ENCODE measurements around the gene IPO8. TPM values are rescaled to one million over a fixed set of nuclear protein-coding genes. Genes with fewer than 3 reads are reported as not detected.

IPO8 gene
- total RNA-seq, 2 experiments from 2014 or later, result 17.2 to 17.5 TPM

GRCh38 chr12:30694412-30695198 is 1.1 kb downstream of the IPO8 start:
- no peak for TF ChIP-seq CTCF (IDR thresholded peaks at IDR 0.05)
- intact Hi-C loops (cut with DNase I, micrococcal nuclease), result loop anchor here (5.0 to 10.0 kb wide), 5 partner anchors 58 to 1983 kb away; partner anchors contain the start of genes CAPRIN2 (in 1 of the 2), DNM1L (in 1 of the 2), ETFBKMT (in 1 of the 2) and SINHCAF (in 1 of the 2)
- Mint-ChIP-seq H3K27ac (peak overlapping the region; percentile 90), H3K27me3 (no peaks in the 10 kb centered on the region), H3K4me1 (ENCODE audit: low read depth) (peaks cover 61% of the 10 kb centered on the region), H3K4me3 (peak overlapping the region; percentile 100), H3K9me3 (no peaks in the 10 kb centered on the region), H3K36me3 (ENCODE audit: low read depth) (peaks cover 12% of the 10 kb centered on the region)
- H3K27ac ChIP-seq (ENCODE audit: low read depth in 1 of 2, low read length in 2 of 2), result no peak overlapping the region
- ChIA-PET CTCF (interaction anchor here (0.9 to 2.0 kb wide), 2 partner anchors 59 to 61 kb away, joined by 3 to 7 read pairs; no protein-coding TSS in a partner anchor), POLR2A (interaction anchor here (0.5 to 3.9 kb wide), 8 partner anchors 9 to 1314 kb away, joined by 3 to 47 read pairs (median 3); partner anchors contain the start of genes CAPRIN2 and ERGIC2)
- H3K4me1 ChIP-seq (ENCODE audit: insufficient read depth, low read length), result peaks cover 30% of the 10 kb centered on the region
- no peaks in the 10 kb centered on the region for H3K27me3 ChIP-seq (ENCODE audit: control insufficient read depth in 1 of 2, insufficient read depth in 2 of 2, low read length in 2 of 2)
- peaks cover 3% of the 10 kb centered on the region for H3K36me3 ChIP-seq (ENCODE audit: insufficient read depth, low read length)
- peak; percentile 4 for ATAC-seq (ENCODE audit: poor library complexity)
- H3K9me3 ChIP-seq (ENCODE audit: control insufficient read depth in 1 of 2, insufficient read depth in 1 of 2, low read length in 2 of 2), result no peaks in the 10 kb centered on the region
- peak in 3 of 14 experiments; percentile 16 to 35 (median 17) for DNase-seq
- peak overlapping the region; percentile 90 for H3K4me3 ChIP-seq (ENCODE audit: low read length)

- ATAC-seq (ENCODE audit: poor library complexity) (no peak), DNase-seq (no peak)
- Mint-ChIP-seq H3K36me3 (ENCODE audit: low read depth) (peaks cover 27% of the 10 kb centered on the region), H3K4me1 (ENCODE audit: low read depth) (peaks cover 68% of the 10 kb centered on the region), H3K27ac (peak overlapping the region; percentile 6), H3K4me3 (peak overlapping the region; percentile 1), H3K9me3 (no peaks in the 10 kb centered on the region), H3K27me3 (no peaks in the 10 kb centered on the region)
- intact Hi-C loops (cut with DNase I, micrococcal nuclease), result loop anchor here in 1 of 2 experiments (10.0 kb wide), 1 partner anchor 1588 kb away; no protein-coding TSS in a partner anchor
- no peak for TF ChIP-seq CTCF (IDR thresholded peaks at IDR 0.05)
- ChIA-PET CTCF (interaction anchor here (1.6 kb wide), 1 partner anchor 63 kb away, joined by 4 read pairs; the partner anchor contains the start of gene CAPRIN2), POLR2A (no interaction called here)
- H3K36me3 ChIP-seq (ENCODE audit: insufficient read depth, low read length), result peaks cover 5% of the 10 kb centered on the region
- H3K4me3 ChIP-seq (ENCODE audit: low read length), result no peak overlapping the region
- H3K4me1 ChIP-seq (ENCODE audit: insufficient read depth, low read length), result peaks cover 30% of the 10 kb centered on the region
- H3K27ac ChIP-seq (ENCODE audit: low read depth in 1 of 2, low read length in 2 of 2), result no peak overlapping the region
- no peaks in the 10 kb centered on the region for H3K9me3 ChIP-seq (ENCODE audit: control insufficient read depth in 1 of 2, insufficient read depth in 1 of 2, low read length in 2 of 2)
- H3K27me3 ChIP-seq (ENCODE audit: control insufficient read depth in 1 of 2, insufficient read depth in 2 of 2, low read length in 2 of 2), result no peaks in the 10 kb centered on the region
Observed at GRCh38 chr12:30692470-30692869, 3.2 kb downstream of the IPO8 start.

GRCh38 chr12:30691122-30691879 is 4.4 kb downstream of the IPO8 start:
- H3K27me3 Mint-ChIP-seq, result no peaks in the 10 kb centered on the region
- no peak for DNase-seq
- no peak for TF ChIP-seq CTCF (IDR thresholded peaks at IDR 0.05)
- H3K4me3 Mint-ChIP-seq, result no peak overlapping the region
- CTCF ChIA-PET, result interaction anchor here (1.1 kb wide), 1 partner anchor 13 kb away, joined by 3 read pairs; no protein-coding TSS in a partner anchor
- Histone ChIP-seq H3K27ac (ENCODE audit: low read depth in 1 of 2, low read length in 2 of 2) (no peak overlapping the region), H3K9me3 (ENCODE audit: control insufficient read depth in 1 of 2, insufficient read depth in 1 of 2, low read length in 2 of 2) (no peaks in the 10 kb centered on the region), H3K4me3 (ENCODE audit: low read length) (no peak overlapping the region), H3K36me3 (ENCODE audit: insufficient read depth, low read length) (peaks cover 7% of the 10 kb centered on the region), H3K4me1 (ENCODE audit: insufficient read depth, low read length) (peaks cover 26% of the 10 kb centered on the region), H3K27me3 (ENCODE audit: control insufficient read depth in 1 of 2, insufficient read depth in 2 of 2, low read length in 2 of 2) (no peaks in the 10 kb centered on the region)
- H3K36me3 Mint-ChIP-seq (ENCODE audit: low read depth), result peaks cover 35% of the 10 kb centered on the region
- no peak for ATAC-seq (ENCODE audit: poor library complexity)
- H3K27ac Mint-ChIP-seq, result peak overlapping the region; percentile 28
- H3K4me1 Mint-ChIP-seq (ENCODE audit: low read depth), result peaks cover 70% of the 10 kb centered on the region
- POLR2A ChIA-PET, result no interaction called here
- intact Hi-C loops (cut with DNase I, micrococcal nuclease), result loop anchor here in 1 of 2 experiments (10.0 kb wide), 1 partner anchor 1586 kb away; no protein-coding TSS in a partner anchor
- H3K9me3 Mint-ChIP-seq, result no peaks in the 10 kb centered on the region

Data from CD4-positive, alpha-beta T cell (primary cell).